ENCODE data around the gene C4B.
"Not testable (repeated sequence)": the region's sequence is repeated elsewhere in the genome, so short reads cannot be mapped to it uniquely, and the experiment has no call there.

Gene C4B

GRCh38 chr6:32047084-32047478, 32.5 kb downstream of the C4B start:
- H3K27ac Mint-ChIP-seq: no peak overlapping the region

GRCh38 chr6:32047539-32047854, 32.9 kb downstream of the C4B start:
- Mint-ChIP-seq H3K36me3 (no peaks in the 10 kb centered on the region), H3K27ac (no peak overlapping the region), H3K4me1 (peaks cover 5% of the 10 kb centered on the region), H3K4me3 (no peak overlapping the region), H3K9me3 (no peaks in the 10 kb centered on the region), H3K27me3 (peaks cover 6% of the 10 kb centered on the region)
- DNase-seq (ENCODE audit: low spot score in 2 of 2) (no peak), ATAC-seq (ENCODE audit: low read depth) (no peak)

More at GRCh38 chr6:32047084-32047478, 32.5 kb downstream of the C4B start:
- no peak for ATAC-seq (ENCODE audit: low read depth)
- no peaks in the 10 kb centered on the region for H3K9me3 Mint-ChIP-seq
- H3K36me3 Mint-ChIP-seq: no peaks in the 10 kb centered on the region
- DNase-seq (ENCODE audit: low spot score in 2 of 2): no peak
- peaks cover 6% of the 10 kb centered on the region for H3K27me3 Mint-ChIP-seq
- H3K4me1 Mint-ChIP-seq: peaks cover 5% of the 10 kb centered on the region
- no peak overlapping the region for H3K4me3 Mint-ChIP-seq

- no peaks in the 10 kb centered on the region for H3K36me3 Mint-ChIP-seq
- H3K4me3 Mint-ChIP-seq: no peak overlapping the region
- ATAC-seq (ENCODE audit: low read depth) (peak; percentile 89), DNase-seq (ENCODE audit: low spot score in 2 of 2) (peak; percentile 76 to 83)
- peaks cover 5% of the 10 kb centered on the region for H3K4me1 Mint-ChIP-seq
- no peaks in the 10 kb centered on the region for H3K9me3 Mint-ChIP-seq
- peaks cover 6% of the 10 kb centered on the region for H3K27me3 Mint-ChIP-seq
- H3K27ac Mint-ChIP-seq: no peak overlapping the region
Measured at GRCh38 chr6:32047855-32048766, 33.5 kb downstream of the C4B start.

- not testable (repeated sequence) for H3K27ac Mint-ChIP-seq; DNase-seq (ENCODE audit: low spot score in 2 of 2); H3K9me3 Mint-ChIP-seq; ATAC-seq (ENCODE audit: low read depth); H3K36me3 Mint-ChIP-seq; H3K4me1 Mint-ChIP-seq; H3K4me3 Mint-ChIP-seq
- peaks cover 10% of the 10 kb centered on the region for H3K27me3 Mint-ChIP-seq
Measured at GRCh38 chr6:32049149-32049548, 34.6 kb downstream of the C4B start.

GRCh38 chr6:32049736-32050135, 35.1 kb downstream of the C4B start:
- H3K27ac Mint-ChIP-seq; H3K9me3 Mint-ChIP-seq; H3K4me3 Mint-ChIP-seq; DNase-seq (ENCODE audit: low spot score in 2 of 2); ATAC-seq (ENCODE audit: low read depth); H3K4me1 Mint-ChIP-seq; H3K36me3 Mint-ChIP-seq: not testable (repeated sequence)
- peaks cover 14% of the 10 kb centered on the region for H3K27me3 Mint-ChIP-seq

- H3K4me3 Mint-ChIP-seq: no peak overlapping the region
- no peaks in the 10 kb centered on the region for H3K36me3 Mint-ChIP-seq
Measured at GRCh38 chr6:32050562-32050961, 36.0 kb downstream of the C4B start.

GRCh38 chr6:32052626-32053025, 38.0 kb downstream of the C4B start:
- H3K9me3 Mint-ChIP-seq; DNase-seq (ENCODE audit: low spot score in 2 of 2); H3K36me3 Mint-ChIP-seq; ATAC-seq (ENCODE audit: low read depth); H3K27ac Mint-ChIP-seq; H3K4me1 Mint-ChIP-seq; H3K4me3 Mint-ChIP-seq: not testable (repeated sequence)
- peaks cover 23% of the 10 kb centered on the region for H3K27me3 Mint-ChIP-seq

More at GRCh38 chr6:32050562-32050961, 36.0 kb downstream of the C4B start:
- H3K4me1 Mint-ChIP-seq: peaks cover 5% of the 10 kb centered on the region
- H3K27me3 Mint-ChIP-seq: peaks cover 16% of the 10 kb centered on the region
- H3K9me3 Mint-ChIP-seq: no peaks in the 10 kb centered on the region
- ATAC-seq (ENCODE audit: low read depth) (no peak), DNase-seq (ENCODE audit: low spot score in 2 of 2) (no peak)
- H3K27ac Mint-ChIP-seq: no peak overlapping the region

GRCh38 chr6:32053314-32053713, 38.7 kb downstream of the C4B start:
- peaks cover 25% of the 10 kb centered on the region for H3K27me3 Mint-ChIP-seq
- H3K4me1 Mint-ChIP-seq; H3K9me3 Mint-ChIP-seq; H3K36me3 Mint-ChIP-seq; DNase-seq (ENCODE audit: low spot score in 2 of 2); ATAC-seq (ENCODE audit: low read depth); H3K27ac Mint-ChIP-seq; H3K4me3 Mint-ChIP-seq: not testable (repeated sequence)

GRCh38 chr6:32055756-32056155, 41.2 kb downstream of the C4B start:
- not testable (repeated sequence) for H3K36me3 Mint-ChIP-seq; H3K4me1 Mint-ChIP-seq; H3K27ac Mint-ChIP-seq; H3K4me3 Mint-ChIP-seq; H3K9me3 Mint-ChIP-seq; DNase-seq (ENCODE audit: low spot score in 2 of 2); ATAC-seq (ENCODE audit: low read depth)
- H3K27me3 Mint-ChIP-seq: peaks cover 24% of the 10 kb centered on the region

GRCh38 chr6:32056254-32056653, 41.7 kb downstream of the C4B start:
- H3K4me3 Mint-ChIP-seq: no peak overlapping the region
- peaks cover 4% of the 10 kb centered on the region for H3K4me1 Mint-ChIP-seq
- peaks cover 4% of the 10 kb centered on the region for H3K36me3 Mint-ChIP-seq
- ATAC-seq (ENCODE audit: low read depth): no peak
- peaks cover 25% of the 10 kb centered on the region for H3K27me3 Mint-ChIP-seq
- H3K9me3 Mint-ChIP-seq: no peaks in the 10 kb centered on the region
- H3K27ac Mint-ChIP-seq: no peak overlapping the region
- no peak for DNase-seq (ENCODE audit: low spot score in 2 of 2)

GRCh38 chr6:32057966-32058365, 43.4 kb downstream of the C4B start:
- ATAC-seq (ENCODE audit: low read depth) (no peak), DNase-seq (ENCODE audit: low spot score in 2 of 2) (no peak)
- Mint-ChIP-seq H3K27ac (no peak overlapping the region), H3K36me3 (peaks cover 4% of the 10 kb centered on the region), H3K9me3 (no peaks in the 10 kb centered on the region), H3K4me1 (peaks cover 4% of the 10 kb centered on the region), H3K4me3 (no peak overlapping the region), H3K27me3 (peaks cover 25% of the 10 kb centered on the region)

GRCh38 chr6:32058511-32058963, 43.9 kb downstream of the C4B start:
- ATAC-seq (ENCODE audit: low read depth) (no peak), DNase-seq (ENCODE audit: low spot score in 2 of 2) (no peak)
- Mint-ChIP-seq H3K4me1 (peaks cover 4% of the 10 kb centered on the region), H3K36me3 (peaks cover 4% of the 10 kb centered on the region), H3K27me3 (peaks cover 25% of the 10 kb centered on the region), H3K9me3 (no peaks in the 10 kb centered on the region), H3K4me3 (no peak overlapping the region), H3K27ac (no peak overlapping the region)

- H3K27me3 Mint-ChIP-seq: peaks cover 15% of the 10 kb centered on the region
Measured at GRCh38 chr6:32060966-32061655, 46.5 kb downstream of the C4B start.

GRCh38 chr6:32064706-32065105, 50.1 kb downstream of the C4B start:
- no peak overlapping the region for H3K27ac Mint-ChIP-seq
- peaks cover 1% of the 10 kb centered on the region for H3K36me3 Mint-ChIP-seq
- DNase-seq (ENCODE audit: low spot score in 2 of 2) (no peak), ATAC-seq (ENCODE audit: low read depth) (no peak)
- H3K4me3 Mint-ChIP-seq: no peak overlapping the region
- H3K4me1 Mint-ChIP-seq: no peaks in the 10 kb centered on the region
- H3K27me3 Mint-ChIP-seq: peaks cover 7% of the 10 kb centered on the region
- H3K9me3 Mint-ChIP-seq: no peaks in the 10 kb centered on the region

More at GRCh38 chr6:32060966-32061655, 46.5 kb downstream of the C4B start:
- ATAC-seq (ENCODE audit: low read depth): no peak
- no peaks in the 10 kb centered on the region for H3K9me3 Mint-ChIP-seq
- H3K36me3 Mint-ChIP-seq: peaks cover 4% of the 10 kb centered on the region
- H3K27ac Mint-ChIP-seq: no peak overlapping the region
- H3K4me3 Mint-ChIP-seq: no peak overlapping the region
- DNase-seq (ENCODE audit: low spot score in 2 of 2): no peak
- H3K4me1 Mint-ChIP-seq: peaks cover 4% of the 10 kb centered on the region

Measured in memory B cell (primary cell).